GM08714 (cell line): Measurements from ENCODE around the gene TTC39B.

ENCODE experiments used
- H3K4me3 ChIP-seq: fragments of 200-500 bp; sonication (Bioruptor generic); 2 replicates; pipeline ENCODE4 v1.5.1; 2014; ENCODE audit warnings: mild to moderate bottlenecking, low read length, inconsistent platforms
- ZNF274 ChIP-seq: IDR thresholded peaks from 2 replicates; pipeline ENCODE4 v1.6.1; 2012; ENCODE audit warnings: mild to moderate bottlenecking, low read depth, low read length

Gene TTC39B

DNA sequence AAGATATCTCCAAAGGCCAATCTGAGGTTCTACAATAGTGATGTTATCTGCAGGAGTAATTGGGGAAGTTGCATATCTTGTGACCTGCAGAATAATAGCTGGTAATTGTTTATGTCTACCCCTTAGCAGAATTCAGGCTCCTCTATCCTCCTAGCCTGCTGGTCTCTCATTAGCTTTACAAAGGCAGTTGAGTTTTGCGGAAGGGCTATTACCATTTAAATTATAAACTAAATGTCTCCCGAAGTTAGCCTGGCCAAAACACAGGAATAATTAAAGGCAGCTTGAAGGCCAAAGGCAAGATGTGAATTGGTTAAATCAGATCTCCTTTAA, 168.7 kb downstream of the TTC39B start:
- no peak overlapping the region for H3K4me3 ChIP-seq
- TF ChIP-seq ZNF274: no peak

DNA sequence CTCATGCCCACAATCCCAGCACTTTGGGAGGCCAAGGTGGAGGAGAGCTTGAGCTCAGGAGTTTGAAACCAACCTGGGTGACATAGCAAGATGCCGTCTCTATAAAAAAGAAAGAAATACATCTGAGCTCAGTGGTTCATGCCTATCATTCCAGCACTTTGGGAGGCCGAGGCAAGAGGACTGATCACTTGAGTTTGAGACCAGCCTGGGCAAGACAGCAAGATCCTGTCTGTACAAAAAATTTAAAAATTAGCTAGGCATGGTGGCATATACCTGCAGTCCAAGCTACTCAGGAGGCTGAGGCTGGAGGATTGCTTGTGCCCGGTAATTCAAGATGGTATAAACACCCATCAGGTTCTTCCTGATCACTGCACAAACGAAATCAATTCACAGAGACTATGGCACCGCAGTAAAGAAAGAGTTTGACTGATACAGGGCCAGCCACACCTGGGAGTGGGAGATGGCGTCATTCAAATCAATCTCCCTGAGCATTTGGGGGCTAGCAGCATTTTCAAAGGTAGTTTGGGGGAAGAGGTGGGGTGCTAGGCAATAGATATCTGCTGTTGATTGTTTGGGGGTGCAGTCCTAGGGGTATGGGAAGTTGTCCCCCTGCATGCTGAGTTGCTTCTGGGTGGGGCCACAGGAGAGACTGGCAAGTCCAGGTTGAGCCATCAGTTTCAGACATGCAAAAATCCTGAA, 169.2 kb downstream of the TTC39B start:
- TF ChIP-seq ZNF274: no peak

DNA sequence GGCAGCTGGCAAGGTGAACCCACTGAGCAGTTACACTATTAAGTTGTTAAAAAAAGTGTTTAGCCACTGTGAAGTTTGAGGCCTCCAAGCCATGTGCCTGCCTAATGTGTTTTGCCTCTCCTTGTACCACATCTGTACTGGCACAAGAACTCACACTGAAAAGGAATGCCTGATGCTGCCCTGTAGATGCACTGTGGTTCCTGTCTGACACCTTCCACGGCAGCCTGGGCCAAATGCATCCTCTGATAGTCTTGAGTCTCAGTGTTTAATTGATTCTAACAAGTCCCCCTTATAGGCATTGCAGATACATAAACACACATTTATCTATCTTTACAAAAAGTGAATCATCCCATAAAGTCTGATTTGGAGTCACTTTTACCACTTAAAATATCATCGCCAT, 169.9 kb downstream of the TTC39B start:
- no peak for TF ChIP-seq ZNF274
- no peak overlapping the region for H3K4me3 ChIP-seq

More for the DNA sequence above, 169.2 kb downstream of the TTC39B start:
- no peak overlapping the region for H3K4me3 ChIP-seq

DNA sequence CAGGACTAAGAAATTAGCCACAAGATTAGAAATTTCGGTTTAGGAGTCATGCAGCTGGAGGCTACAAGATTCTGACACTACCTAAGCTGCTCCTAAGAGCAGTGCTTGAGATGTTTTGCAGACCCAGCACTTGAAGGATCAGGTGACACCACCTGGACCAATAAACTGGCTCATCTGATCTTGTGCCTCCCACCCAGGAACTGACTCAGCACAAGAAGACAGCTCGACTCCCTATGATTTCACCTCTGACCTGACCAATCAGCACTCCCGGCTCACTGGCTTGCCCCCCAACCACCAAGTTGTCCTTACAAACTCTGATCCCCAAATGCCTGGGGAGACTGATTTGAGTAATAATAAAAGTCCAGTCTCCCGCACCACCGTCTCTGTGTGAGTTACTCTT, 170.4 kb downstream of the TTC39B start:
- TF ChIP-seq ZNF274: no peak
- no peak overlapping the region for H3K4me3 ChIP-seq

DNA sequence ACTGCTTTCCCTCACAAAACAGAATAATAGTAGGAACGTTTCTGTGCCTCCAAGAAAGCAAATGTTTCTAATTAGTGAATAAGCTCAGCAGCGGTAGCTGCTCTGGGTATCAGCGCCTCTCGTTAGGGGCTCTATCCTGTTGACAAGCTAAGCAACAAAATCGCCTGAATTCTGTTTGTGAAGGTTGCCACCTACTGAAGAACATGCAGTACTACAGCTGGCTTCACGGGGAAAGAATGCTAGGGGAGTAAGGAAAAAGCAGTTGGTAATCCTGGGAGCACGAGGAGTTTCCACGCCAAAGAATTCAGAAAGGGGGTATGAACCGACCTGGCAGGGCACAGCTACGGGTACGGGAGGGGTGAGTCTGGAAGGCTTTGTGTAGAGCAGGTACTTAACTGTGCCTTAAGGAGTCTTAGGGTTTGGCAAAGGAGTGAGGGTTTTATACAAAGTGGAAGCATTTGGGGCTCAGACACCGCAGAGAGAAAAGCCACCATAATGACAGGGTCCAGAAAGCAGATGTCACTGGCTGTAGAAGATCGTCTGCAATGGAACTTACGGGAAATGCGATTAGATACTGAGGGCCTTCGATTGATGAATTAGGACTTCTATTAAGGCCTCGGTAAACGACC, 171.7 kb downstream of the TTC39B start:
- no peak overlapping the region for H3K4me3 ChIP-seq
- TF ChIP-seq ZNF274: no peak

DNA sequence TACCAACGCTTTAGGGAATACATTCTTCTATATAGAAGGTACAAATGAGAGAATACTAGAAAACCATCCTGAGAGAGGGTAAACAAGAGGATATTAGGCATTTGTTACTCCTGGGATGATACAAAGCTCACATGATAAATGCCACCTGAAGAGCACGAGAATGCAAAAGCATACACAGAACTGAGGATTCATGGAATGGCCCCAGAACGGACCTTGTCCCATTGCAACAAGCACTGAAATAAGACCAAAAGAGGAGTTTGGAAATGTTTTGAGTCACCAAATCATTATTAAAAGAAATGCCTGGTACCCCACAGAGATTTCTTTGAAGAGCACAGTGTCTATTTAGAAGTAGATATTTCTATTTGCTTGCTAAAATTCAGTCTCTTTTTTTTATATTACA, 173.5 kb downstream of the TTC39B start:
- no peak for TF ChIP-seq ZNF274
- H3K4me3 ChIP-seq: no peak overlapping the region

DNA sequence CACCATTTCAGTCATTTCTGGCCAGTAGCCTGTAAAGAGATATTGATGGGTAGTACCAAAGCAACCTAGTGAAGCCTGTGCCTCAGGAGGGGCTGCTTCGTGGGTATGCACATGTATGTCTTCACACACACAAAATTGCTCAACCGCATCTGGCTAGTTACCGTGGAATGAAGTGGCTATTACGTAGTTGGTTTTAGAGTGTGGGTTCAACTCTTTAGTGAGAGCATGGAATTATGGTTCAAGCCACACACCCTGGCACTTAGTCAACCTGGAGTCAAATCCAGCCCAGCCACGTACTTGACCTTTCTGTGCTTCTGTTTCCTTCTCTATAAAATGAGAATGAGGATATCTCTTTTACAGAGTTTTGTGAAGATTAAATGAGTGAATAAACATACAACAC, 174.9 kb downstream of the TTC39B start:
- TF ChIP-seq ZNF274: no peak

DNA sequence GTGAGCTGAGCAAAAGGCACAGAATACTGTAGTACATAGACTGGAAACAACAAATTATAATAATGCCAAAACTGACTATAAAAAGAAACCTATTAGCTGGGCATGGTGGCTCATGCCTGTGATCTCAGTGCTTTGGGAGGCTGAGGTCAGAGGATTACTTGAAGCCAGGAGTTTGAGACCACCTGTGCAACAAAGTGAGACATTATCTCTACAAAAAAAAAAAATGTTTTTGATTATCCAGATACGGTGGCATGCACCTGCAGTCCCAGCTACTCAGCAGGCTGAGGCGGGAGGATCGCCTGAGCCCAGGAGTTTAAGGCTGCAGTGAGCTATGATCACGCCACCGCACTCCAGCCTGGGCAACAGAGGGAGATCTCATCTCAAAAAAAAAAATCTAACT, 175.9 kb downstream of the TTC39B start:
- H3K4me3 ChIP-seq: no peak overlapping the region
- TF ChIP-seq ZNF274: no peak

More for the DNA sequence above, 174.9 kb downstream of the TTC39B start:
- no peak overlapping the region for H3K4me3 ChIP-seq

DNA sequence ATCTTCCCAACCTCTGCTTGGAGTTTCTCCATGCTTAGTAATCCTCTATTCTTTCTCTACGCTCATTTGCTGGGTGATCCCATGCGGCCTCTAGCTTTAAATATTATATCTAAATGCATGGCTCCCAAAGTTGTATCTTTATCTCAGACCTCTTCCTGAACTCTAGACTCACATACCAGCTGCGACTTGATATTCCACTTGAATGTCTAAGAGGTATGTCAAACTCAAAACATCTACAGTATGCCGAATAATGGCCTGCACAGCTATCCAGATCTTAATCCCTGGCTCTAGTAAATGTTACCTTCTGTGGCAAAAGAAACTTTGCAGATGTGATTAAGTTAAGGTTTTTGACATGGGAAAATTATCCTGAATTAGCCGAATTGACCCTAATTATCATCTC, 179.2 kb downstream of the TTC39B start:
- no peak overlapping the region for H3K4me3 ChIP-seq
- TF ChIP-seq ZNF274: no peak

DNA sequence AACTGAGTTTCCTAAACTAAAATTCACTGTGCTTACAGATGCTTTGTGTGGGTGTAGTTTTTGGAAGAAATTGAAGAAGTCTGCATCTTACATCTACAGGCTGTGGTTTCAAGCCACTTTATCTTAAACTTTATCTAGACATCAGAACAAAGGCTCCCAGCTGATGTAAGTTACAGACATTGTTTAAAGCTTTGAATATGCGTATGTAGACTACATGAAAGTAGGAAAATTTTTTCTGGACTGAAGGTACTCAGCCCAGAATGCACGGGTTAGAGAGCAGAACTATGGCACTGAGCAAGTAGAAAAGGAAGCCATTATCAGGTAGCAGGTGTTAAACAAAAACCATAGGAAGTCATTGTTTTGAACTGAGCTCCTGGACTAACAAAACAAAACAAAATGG, 185.4 kb downstream of the TTC39B start:
- no peak for TF ChIP-seq ZNF274
- H3K4me3 ChIP-seq: no peak overlapping the region

DNA sequence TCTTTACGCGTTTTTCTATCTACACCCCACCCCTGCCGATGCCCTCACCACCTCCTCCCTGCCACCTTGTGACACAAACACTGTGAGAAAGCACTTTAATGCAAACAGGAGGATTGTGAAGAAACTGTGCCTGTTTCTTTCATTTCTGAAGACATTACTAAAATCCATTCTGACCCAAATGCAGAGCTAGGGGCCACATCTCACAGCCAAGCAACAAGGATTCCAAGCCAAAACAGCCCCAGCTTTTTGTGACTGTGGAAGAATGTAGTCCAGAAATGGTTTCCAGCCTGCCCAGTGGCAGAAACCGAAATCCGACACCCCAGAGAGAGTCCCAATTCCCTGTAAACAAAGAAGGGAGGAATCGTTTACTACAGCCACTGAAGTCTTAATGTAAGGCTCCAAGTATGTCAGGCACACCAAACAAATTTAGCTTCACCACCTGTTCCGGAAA, 190.9 kb downstream of the TTC39B start:
- TF ChIP-seq ZNF274: no peak
- H3K4me3 ChIP-seq: no peak overlapping the region

DNA sequence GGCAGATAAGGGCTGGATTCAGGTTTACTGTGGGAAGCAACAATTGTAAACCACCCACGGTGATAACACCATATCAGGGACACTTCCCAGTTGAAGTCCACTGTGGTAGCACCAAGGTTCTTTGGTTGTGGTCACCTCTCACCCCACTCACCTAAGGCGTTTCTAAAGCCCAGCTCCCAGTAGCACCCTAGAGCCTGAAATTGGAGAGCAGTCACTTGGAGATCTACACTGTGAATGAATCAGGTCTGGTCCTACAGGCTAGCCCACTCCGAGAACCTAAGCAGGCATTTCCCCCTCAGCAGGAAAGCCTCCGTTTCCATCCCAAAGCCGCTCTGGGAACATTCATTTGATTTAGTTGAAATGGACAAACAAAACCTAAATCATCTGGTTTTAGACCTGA, 191.3 kb downstream of the TTC39B start:
- TF ChIP-seq ZNF274: no peak
- no peak overlapping the region for H3K4me3 ChIP-seq

DNA sequence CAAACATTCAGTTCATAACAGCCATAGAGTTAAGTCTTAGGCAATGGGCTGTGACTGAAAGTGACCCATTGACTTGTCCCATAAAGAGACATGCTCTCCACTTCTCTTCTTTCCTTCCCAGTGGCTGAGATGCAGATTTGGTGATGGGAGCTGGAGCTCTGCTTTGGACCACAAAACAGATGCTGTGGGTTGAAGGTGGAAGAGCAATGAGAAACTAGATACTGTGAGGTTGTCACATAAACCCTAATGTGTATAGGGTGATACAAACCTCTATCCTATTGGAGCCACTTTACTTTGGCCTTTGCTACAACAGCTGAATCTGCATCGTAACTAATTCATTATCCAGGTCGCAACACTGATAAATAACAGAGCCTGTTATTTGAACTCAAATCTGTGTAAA, 192.0 kb downstream of the TTC39B start:
- no peak overlapping the region for H3K4me3 ChIP-seq
- TF ChIP-seq ZNF274: no peak
